GM18861 (cell line): ENCODE measurements around the gene ENPP1.
"Not testable (repeated sequence)": the region's sequence is repeated elsewhere in the genome, so short reads cannot be mapped to it uniquely, and the experiment has no call there.

Experiments
- ATAC-seq: cut with Tn5 transposase; IDR thresholded peaks from one replicate; pipeline ENCODE4 v1.9.1; 2021; ENCODE audit not compliant: unreplicated experiment

Gene ENPP1

DNA sequence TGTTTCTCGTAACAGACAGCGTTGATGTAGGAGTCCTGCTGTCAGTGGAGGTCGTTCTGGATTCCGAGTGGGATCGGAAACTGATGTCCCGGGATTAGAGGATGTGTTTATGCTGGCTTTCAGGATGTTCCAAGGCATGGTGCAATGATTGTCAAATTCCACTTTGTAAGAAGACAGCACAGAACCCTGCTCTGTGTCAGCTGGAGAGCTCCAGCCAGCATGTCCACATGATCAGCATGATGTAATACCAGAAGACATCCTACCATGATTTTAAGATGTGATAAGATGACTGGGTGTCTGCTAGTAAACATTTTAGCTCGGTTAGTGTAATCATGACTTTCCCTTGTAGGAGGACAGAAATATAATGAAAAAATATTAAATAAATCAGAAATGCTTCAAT is 20.3 kb downstream of the ENPP1 start:
- ATAC-seq = no peak

DNA sequence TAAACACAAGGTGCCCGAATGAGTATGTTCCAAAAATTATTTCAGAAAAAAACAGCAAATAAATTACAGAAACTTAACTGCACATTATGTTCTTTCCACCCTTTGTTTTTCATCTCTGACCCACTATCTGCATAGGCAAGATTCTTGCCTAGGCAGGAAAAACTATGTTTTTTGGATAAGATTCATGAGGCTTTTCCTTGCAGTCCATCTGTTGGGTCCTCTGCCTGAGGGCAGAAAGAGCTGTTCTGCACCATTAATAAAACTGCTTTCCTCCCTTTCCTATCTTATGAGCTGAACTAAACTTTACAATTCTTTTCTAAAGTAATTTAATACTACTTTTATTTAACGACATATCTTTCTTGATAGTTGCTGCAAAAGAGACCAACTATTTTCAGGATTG is 21.1 kb downstream of the ENPP1 start:
- ATAC-seq = no peak

DNA sequence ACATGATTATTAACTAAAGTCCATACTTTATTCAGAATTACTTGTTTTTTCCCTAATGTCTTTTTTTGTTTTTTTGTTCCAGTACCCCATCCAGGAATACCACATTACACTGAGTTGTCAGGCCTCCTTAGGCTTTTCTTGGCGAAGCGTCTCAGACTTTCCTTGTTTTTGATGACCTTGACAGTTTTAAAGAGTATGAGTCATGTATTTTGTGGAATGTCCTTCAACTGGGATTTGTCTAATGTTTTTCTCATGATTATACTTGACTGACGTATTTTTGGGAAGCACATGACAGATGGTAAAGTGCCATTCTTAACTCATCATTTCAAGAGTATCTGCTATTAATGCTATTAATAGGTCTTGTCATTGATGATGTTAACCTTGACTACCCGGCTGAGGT is 23.6 kb downstream of the ENPP1 start:
- ATAC-seq = no peak

DNA sequence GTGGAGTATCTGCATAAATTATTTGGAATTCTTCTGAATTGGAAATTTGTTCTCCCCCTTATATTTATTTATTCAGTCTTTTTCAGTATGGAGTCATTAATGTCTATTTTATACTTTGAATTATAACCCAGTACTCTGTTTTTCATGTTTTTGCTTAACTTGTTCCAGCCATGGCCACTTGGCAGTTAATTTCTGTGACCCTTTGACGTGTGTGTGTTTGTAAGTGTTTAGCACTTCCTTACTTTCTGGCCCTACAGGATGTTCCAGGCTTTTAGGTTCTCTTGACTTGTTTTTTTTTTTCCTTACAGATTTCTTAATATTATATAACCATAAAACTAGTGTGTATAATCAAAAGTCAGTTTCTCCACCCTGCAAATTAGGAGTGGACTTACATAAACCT is 24.1 kb downstream of the ENPP1 start:
- no peak for ATAC-seq

DNA sequence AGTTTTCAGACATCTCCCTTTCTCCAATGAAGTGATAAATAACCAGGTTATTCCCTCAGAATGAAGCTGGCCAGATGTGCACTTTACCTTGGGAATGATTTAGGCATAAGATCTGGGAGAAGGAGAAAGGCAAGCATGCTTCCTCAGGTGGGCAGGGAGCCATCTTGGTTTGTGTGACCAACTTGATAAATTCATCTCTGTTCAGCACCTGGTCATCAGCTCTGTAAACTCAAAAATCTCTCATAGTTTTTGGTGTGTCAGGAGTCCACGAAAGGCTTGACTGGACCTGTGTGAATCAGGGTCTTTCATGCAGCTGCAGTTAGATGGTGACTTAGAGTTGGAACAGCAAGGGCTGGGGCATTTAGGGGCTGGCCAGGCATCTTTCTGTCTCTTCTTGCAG is 24.5 kb downstream of the ENPP1 start:
- no peak for ATAC-seq

DNA sequence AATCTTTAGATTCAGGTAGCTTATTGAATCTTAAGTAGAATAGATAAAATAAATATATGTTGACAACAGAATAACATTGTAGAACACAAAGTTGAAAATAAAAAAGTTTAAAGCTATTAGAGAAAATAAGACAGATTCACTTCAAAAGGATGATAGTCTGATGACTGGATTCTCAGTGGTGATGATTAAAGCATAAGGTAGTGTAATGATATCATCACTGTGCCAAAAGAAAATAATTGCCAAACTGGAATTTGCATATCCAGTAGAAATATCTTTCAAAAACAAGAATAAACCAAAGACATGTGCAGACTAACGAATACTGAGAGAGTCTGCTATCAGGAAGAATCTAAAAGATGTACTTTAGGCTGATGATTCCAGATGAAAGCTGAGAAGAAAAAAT is 30.2 kb downstream of the ENPP1 start:
- ATAC-seq = no peak

DNA sequence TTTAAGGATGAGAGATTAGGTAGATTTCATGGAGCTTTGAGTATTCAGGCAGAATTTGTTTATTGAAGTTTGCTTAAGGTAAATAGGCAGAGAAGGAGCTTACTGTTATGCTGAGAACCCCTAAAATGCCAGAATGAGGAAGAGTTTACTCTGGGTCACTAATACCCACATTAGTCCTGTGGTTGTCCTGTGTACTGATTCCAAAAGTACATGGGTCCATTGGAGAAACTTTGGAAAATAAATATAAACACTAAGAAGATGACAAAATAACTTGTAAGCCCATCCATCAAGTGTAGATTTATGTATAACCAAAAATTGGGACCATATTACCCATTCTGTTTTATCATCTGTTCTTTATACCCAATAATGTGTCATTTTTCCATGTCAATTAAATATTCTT is 31.6 kb downstream of the ENPP1 start:
- ATAC-seq = no peak

DNA sequence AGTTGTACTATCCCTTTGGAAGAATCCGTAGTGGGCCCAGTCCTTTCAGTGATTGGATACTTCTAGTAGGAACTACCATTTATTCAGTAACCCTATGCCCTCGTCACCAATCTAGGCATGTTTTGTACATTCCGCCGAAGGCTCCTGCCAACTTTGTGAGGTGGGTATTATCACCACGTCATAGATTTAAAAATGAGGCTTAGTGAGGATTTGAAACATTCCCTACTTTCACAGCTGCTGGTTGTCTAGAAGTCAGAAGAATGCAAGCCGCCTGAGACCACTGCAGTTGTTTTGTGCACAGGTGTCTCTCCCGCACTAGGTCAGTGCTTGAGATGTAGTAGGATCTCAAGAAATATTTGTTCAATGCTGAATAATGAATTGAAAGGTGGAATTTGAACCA is 32.6 kb downstream of the ENPP1 start:
- no peak for ATAC-seq

DNA sequence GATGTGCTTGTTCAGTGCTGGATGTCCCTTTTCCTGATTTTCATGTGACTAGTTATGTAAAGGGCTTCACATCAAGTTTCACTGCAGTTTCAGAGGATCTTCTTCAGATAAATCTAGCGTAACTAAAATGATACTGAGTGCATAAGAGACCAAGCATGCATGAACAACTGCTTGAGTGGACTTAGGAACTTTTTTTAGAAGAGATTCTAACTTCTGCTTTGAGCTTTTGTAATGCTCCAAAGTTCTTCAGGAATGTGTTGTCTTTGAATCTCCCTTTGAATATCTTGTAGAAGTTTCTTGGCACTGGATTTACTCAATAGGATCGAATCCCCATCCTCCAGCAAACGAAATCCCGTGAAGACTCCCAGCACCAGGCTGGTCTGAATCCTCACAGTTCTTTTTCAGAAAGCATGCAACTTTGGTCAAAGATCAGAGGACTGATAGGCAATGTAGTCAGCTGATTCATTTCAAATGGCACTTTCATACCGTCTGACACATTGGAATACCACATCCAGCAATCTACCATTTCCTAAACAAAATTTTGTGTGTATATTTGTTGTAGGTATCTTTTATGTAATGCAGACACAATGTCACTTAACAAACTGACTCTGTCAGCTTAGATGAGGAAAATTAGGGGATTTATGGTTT is 33.2 kb downstream of the ENPP1 start:
- no peak for ATAC-seq

DNA sequence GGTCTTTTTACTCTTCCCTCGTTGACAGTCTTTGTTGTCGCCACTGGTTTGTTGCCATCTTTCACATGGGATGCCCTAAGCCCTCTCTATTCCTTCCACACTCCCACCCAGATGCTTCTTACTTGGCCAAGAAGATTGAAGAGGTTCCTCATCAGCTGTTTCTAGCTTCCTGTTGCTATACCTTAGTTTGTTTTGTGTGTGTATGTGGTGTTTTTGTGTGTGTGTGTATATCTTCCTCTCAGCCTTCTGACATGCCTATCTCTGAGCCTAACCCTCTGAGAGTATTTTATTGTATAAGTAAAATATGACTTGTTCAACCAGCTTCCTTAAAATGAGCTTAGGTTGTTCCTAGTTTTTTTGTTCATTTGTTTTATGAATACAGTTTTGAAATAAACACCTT is 35.9 kb downstream of the ENPP1 start:
- no peak for ATAC-seq

DNA sequence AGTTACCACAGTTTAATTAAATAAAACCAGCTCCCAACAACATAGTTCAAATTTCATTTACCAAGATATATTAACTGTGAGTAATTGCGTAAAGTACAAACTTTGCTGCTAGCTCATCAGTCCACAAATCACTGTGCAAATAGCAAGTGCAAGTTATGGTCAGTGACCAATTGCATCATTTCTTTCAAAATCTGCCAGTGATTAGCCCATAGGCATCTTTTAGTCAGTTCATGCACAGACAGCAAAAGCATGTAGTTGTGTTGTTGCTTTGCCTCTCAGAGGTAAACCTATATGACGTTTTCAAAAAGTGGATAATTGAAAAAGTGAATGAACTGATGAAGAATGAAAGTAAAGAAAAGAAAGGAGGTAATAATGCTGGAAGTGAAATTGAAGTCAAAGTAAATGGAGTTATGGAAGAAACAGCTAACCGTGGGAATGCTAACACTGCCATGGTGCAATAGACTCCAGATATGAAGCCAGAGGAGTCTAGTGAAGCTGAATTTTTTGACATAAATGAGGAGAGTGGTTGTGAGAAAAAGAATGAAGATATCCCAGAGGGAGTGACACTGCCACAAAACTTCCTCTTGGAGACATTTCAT is 36.5 kb downstream of the ENPP1 start:
- ATAC-seq = no peak

DNA sequence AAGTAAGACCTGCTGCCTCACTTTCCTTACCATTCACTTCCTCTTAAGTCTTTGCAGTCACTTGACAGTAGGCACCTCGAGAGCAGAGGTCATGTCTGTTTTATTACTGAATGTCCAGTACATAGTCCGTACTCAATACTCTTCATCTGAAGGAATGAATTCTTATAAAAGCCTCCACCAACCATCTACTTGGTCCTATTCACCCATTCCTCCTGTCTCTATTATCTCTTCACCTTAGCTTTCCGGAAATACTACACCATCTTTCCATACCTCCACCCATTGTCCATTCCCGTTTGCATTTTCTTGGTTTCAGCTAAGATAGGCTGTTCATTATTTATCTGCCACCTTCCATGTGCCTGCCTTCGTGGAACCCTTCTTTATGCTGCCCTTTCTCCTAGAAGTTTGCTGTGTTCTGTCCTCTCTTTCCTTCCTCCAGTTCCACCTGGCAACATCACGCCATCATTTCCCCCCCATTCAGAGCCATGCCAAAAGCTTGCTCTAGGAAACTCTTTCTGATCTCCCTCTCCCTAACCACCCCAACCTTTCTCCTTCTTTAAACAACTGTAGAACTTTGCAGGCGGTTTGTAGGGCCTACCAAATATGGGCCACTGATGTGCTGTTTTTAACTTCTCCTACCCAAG is 38.3 kb downstream of the ENPP1 start:
- ATAC-seq = no peak

DNA sequence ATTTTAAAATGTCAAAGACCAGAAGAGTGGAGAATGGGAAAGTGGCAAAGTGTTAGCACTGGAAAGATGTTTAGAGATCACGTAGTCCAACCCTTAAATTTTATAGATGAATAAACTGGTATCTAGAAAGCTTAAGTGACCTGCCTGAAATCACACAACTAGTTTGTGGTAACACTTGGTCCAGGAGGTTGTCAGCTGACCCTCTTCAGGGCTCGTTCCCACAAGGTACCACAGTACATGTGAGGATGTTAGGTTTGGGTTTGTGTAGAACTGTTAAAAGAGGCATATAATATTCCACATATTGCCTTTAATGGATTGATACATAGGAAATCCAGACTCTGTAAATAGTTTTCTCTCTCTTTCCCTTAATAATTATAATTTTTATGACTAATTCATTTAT is 39.1 kb downstream of the ENPP1 start:
- ATAC-seq = no peak

DNA sequence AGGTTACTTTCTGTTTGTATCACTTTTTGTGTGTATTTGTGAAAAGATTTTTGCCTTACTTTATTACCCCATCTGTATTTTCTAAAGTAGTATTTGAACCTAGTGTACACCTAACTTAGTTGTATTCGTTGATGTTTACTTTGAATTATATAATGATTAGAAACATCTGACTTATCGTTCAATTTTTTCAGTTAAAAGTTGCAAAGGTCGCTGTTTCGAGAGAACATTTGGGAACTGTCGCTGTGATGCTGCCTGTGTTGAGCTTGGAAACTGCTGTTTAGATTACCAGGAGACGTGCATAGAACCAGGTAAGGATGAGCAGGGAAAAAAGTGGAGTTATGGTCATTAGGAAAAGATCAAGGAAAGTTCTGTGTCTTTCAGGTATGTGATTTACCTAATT is 42.0 kb downstream of the ENPP1 start:
- no peak for ATAC-seq

DNA sequence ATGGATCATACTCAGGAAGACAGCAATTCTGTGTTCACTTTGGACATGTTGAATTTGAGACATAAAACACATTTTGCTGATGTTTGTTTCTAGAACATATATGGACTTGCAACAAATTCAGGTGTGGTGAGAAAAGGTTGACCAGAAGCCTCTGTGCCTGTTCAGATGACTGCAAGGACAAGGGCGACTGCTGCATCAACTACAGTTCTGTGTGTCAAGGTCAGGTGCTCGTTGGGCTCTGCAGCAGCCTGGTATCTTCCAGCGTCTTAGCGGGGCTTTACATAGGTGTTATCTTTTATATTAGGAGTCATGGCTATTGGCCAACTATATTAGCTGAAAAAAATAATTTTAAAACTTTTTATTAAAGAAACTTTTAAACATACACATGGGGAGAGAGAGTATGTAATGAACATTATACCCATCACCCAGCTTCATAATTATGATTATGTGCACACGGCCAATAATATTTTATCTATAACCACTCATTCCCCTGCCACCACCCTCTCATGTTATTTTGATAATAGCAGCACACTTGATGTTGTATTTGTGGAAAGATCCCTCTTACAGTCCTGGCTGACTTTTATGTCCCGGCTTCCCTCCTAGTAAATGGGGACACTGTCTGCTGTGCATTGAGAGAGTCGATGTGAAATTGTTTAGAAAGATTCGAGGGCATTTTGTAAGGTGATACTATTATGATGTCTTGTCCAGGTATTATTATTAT is 43.4 kb downstream of the ENPP1 start:
- ATAC-seq = no peak

DNA sequence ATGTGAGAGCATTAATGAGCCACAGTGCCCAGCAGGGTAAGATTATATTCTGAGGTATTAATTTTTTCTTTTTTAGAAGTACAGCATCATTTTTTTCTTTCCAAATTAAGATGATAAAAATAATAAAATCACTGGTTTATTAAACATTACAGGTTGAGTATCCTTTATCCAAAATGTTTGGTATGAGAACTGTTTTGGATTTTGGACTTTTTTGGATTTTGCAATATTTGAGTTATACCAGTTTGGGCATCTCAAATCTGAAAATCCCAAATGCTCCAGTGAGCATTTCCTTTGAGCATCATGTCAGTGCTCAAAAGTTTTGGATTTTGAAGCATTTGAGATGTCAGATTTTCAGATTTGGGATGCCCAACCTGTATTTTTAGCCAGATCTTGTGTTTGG is 44.4 kb downstream of the ENPP1 start:
- ATAC-seq = no peak

DNA sequence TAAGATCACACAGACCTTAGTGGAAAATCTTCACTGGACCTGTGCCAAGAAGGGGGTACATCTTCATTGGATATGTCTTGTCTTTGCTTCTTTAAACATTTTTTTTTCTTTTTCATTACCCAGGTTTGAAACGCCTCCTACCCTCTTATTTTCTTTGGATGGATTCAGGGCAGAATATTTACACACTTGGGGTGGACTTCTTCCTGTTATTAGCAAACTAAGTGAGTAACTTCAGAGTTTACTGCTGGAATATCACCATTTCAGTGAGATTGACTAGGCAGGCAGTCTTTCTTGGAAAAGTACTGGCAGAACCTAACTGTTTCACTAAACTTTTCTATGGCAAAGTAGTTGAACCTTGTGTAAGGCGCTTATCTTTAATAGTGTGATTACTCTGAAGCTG is 47.0 kb downstream of the ENPP1 start:
- no peak for ATAC-seq

DNA sequence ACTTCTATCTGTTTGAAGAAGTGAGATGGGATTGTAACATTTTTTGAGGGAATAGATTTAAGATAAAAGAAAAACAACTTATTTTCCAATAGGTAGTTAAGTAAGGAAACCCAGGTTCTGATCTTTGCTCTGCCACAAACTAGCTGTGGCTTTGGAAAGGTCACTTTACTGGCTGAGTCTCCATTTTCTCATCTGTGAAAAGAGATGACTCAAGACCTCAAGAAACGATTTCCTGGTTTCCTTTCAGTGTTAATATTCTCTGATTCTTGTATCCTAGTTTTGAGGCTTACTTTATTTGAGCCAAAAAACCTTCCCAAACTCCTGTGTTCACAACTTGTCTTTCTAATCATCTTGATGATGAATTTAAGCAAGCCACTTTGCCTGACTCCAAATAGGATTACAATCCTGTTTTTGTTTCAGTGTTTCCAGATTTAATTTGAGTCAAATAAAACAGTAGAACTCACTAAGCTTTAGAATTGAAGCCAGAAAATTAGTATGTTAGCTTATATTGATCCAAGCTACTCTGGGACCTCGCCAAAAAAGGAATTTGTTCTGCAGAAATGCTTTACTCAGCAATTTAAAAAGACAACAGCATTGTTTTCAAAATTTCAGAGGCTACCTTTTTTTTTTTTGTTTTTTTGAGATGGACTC is 51.1 kb downstream of the ENPP1 start:
- no peak for ATAC-seq

DNA sequence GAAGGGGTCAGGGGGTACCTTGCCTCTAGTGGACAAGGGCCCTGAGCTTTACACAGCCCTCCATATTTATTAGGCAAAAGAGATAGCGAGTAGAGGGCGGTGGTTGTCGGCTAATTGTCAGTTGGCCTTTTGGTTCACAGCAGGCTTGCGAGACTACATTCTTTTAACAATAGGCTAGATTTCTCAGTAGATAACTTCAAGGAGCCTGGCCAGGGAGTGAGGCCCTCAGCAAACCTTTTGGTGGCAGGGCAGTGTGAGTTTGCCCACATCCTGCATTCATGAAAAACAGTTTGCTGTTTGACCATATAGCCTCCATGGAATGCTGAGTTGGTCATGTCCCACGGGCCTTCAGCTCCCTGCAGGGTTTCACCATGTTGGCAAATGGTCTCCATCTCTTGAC is 51.8 kb downstream of the ENPP1 start:
- ATAC-seq = not testable (repeated sequence)

DNA sequence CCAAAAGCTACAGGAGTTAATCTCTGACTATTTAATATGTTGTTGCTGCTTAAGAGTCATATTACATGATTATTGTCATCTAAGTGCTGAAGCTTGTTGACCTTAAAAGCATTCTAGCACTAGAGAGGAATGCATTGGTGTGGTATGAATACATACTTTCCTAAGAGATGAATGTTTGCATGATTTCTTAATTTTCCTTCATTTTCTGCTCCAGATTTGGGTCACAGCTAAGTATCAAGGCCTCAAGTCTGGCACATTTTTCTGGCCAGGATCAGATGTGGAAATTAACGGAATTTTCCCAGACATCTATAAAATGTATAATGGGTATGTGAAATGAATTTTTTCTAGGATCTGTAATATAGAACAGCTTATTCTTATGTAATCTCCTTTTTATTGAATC is 53.6 kb downstream of the ENPP1 start:
- ATAC-seq = no peak

DNA sequence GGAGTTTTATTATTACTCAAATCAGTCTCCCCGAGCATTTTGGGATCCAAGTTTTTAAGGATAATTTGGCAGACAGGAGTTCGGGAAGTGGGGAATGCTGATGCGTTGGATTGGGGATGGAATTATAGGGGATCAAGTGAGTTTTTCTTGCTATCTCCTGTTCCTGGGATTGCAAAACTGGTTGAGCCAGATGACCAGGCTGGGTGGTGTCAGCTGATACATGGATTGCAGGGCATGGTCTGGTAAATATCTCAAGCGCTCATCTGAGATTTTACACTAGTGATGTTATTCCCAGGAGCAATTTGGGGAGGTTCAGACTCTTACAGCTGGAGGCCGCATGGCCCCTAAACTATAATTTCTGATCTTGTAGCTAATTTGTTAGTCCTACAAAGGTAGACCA is 54.7 kb downstream of the ENPP1 start:
- no peak for ATAC-seq

DNA sequence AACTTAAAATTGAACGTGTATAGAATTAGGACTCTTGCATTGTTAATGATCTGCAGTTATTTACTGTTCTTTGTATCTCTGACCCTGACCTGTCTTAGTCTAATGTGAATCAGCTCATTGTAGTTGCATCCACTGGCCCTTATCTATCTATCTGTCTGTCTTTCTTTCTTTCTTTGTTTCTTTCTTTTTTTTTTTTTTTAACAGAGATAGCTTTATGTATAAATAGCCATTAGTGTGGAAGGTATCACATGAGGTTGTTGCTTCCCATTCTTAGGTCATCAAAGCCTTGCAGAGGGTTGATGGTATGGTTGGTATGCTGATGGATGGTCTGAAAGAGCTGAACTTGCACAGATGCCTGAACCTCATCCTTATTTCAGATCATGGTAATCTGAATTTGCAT is 59.9 kb downstream of the ENPP1 start:
- ATAC-seq = no peak
